Activated naive CD4-positive, alpha-beta T cell treated with anti-CD3 and anti-CD28 coated beads for 36 hours (primary cell): ENCODE results near the gene PTPN11. TPM values are rescaled to one million over a fixed set of nuclear protein-coding genes. Genes with fewer than 3 reads are reported as not detected.

Source experiments
- CTCF ChIA-PET: fragments of 350-600 bp; sonication (Branson Sonifier 250); formaldehyde crosslinking; loops from one replicate; lab custom pipeline; 2021; ENCODE audit warnings: antibody characterized with exemption; lab: Charles Lee
- DNase-seq: peaks from one replicate; pipeline ENCODE4 v3.0.0-alpha.2; 2020
- H3K27ac Mint-ChIP-seq: one replicate; pipeline ENCODE4 v1.8.0; 2021; ENCODE audit warnings: mild to moderate bottlenecking, mixed read lengths
- H3K27me3 Mint-ChIP-seq: one replicate; pipeline ENCODE4 v1.8.0; 2021; ENCODE audit warnings: low read depth, mixed read lengths
- H3K36me3 Mint-ChIP-seq: one replicate; pipeline ENCODE4 v1.8.0; 2021; ENCODE audit warnings: low read depth, mixed read lengths
- H3K4me1 Mint-ChIP-seq: one replicate; pipeline ENCODE4 v1.8.0; 2021; ENCODE audit warnings: low read depth, mixed read lengths
- H3K4me3 Mint-ChIP-seq: one replicate; pipeline ENCODE4 v1.8.0; 2021; ENCODE audit warnings: mild to moderate bottlenecking, moderate library complexity, mixed read lengths
- H3K9me3 Mint-ChIP-seq: one replicate; pipeline ENCODE4 v1.8.0; 2021; ENCODE audit warnings: mixed read lengths
- intact Hi-C: fragments of 100-400 bp; cut with micrococcal nuclease; formaldehyde crosslinking; loops from one replicate; pipeline ENCODE4 v1.15.1; 2023
- total RNA-seq, 2 experiments: library from RNA; stranded (reverse); gene quantifications; one replicate each; pipeline ENCODE4 v1.2.3, GENCODE V29; 2021

The PTPN11 gene
- total RNA-seq = 100 to 1,000 TPM; 137 to 141 TPM

GRCh38 chr12:112418608-112419296, at the start of gene PTPN11:
TSS of gene PTPN11 (plus strand) at chr12:112418947. CDS start at chr12:112419112, 165 bp downstream.
- peaks cover 38% of the 10 kb centered on the region for H3K4me1 Mint-ChIP-seq
- DNase-seq = peak; percentile 90
- no peaks in the 10 kb centered on the region for H3K9me3 Mint-ChIP-seq
- peak within 1 kb of the TSS; percentile 98 for H3K27ac Mint-ChIP-seq
- H3K36me3 Mint-ChIP-seq = peaks cover 17% of the 10 kb centered on the region
- H3K27me3 Mint-ChIP-seq = no peaks in the 10 kb centered on the region
- CTCF ChIA-PET = no interaction called here
- H3K4me3 Mint-ChIP-seq = peak within 1 kb of the TSS; percentile 95
- intact Hi-C loops = loop anchor here (1.0 to 10.0 kb wide), 3 partner anchors 9 to 824 kb away; partner anchors contain the start of genes ATXN2 and RPL6

GRCh38 chr12:112370199-112370598, 48.5 kb upstream of the PTPN11 start:
- intact Hi-C loops = no loop called here
- no peaks in the 10 kb centered on the region for H3K9me3 Mint-ChIP-seq
- no peaks in the 10 kb centered on the region for H3K27me3 Mint-ChIP-seq
- no peak overlapping the region for H3K4me3 Mint-ChIP-seq
- CTCF ChIA-PET = no interaction called here
- no peak overlapping the region for H3K27ac Mint-ChIP-seq
- H3K36me3 Mint-ChIP-seq = no peaks in the 10 kb centered on the region
- H3K4me1 Mint-ChIP-seq = peaks cover 6% of the 10 kb centered on the region
- no peak for DNase-seq

GRCh38 chr12:112370868-112371510, 47.8 kb upstream of the PTPN11 start:
- CTCF ChIA-PET = no interaction called here
- H3K9me3 Mint-ChIP-seq = no peaks in the 10 kb centered on the region
- H3K4me3 Mint-ChIP-seq = no peak overlapping the region
- H3K27me3 Mint-ChIP-seq = no peaks in the 10 kb centered on the region
- peaks cover 6% of the 10 kb centered on the region for H3K4me1 Mint-ChIP-seq
- intact Hi-C loops = no loop called here
- no peak for DNase-seq
- no peaks in the 10 kb centered on the region for H3K36me3 Mint-ChIP-seq
- H3K27ac Mint-ChIP-seq = peak overlapping the region; percentile 43

GRCh38 chr12:112374166-112374740, 44.5 kb upstream of the PTPN11 start:
- Mint-ChIP-seq H3K27ac (no peak overlapping the region), H3K4me3 (no peak overlapping the region), H3K36me3 (no peaks in the 10 kb centered on the region), H3K27me3 (no peaks in the 10 kb centered on the region), H3K9me3 (no peaks in the 10 kb centered on the region), H3K4me1 (peaks cover 6% of the 10 kb centered on the region)
- CTCF ChIA-PET = interaction anchor here (1.3 kb wide), 1 partner anchor 13 kb away, joined by 3 read pairs; no protein-coding TSS in a partner anchor
- no peak for DNase-seq
- intact Hi-C loops = no loop called here

GRCh38 chr12:112375105-112375504, 43.6 kb upstream of the PTPN11 start:
- DNase-seq = no peak
- intact Hi-C loops = no loop called here
- CTCF ChIA-PET = interaction anchor here (0.5 to 1.3 kb wide), 3 partner anchors 12 to 746 kb away, joined by 3 to 5 read pairs (median 4); no protein-coding TSS in a partner anchor
- Mint-ChIP-seq H3K9me3 (no peaks in the 10 kb centered on the region), H3K36me3 (no peaks in the 10 kb centered on the region), H3K4me1 (peaks cover 10% of the 10 kb centered on the region), H3K4me3 (no peak overlapping the region), H3K27me3 (no peaks in the 10 kb centered on the region), H3K27ac (no peak overlapping the region)

GRCh38 chr12:112380663-112381405, 37.9 kb upstream of the PTPN11 start:
- Mint-ChIP-seq H3K9me3 (no peaks in the 10 kb centered on the region), H3K4me1 (peaks cover 19% of the 10 kb centered on the region), H3K27me3 (no peaks in the 10 kb centered on the region), H3K27ac (peak overlapping the region; percentile 80), H3K4me3 (peak overlapping the region; percentile 96), H3K36me3 (no peaks in the 10 kb centered on the region)
- DNase-seq = peak; percentile 18
- intact Hi-C loops = loop anchor here (10.0 kb wide), 1 partner anchor 306 kb away; no protein-coding TSS in a partner anchor
- CTCF ChIA-PET = no interaction called here

- no peaks in the 10 kb centered on the region for H3K9me3 Mint-ChIP-seq
- peak overlapping the region; percentile 80 for H3K27ac Mint-ChIP-seq
- H3K4me1 Mint-ChIP-seq = peaks cover 19% of the 10 kb centered on the region
- CTCF ChIA-PET = no interaction called here
- H3K27me3 Mint-ChIP-seq = no peaks in the 10 kb centered on the region
- peak; percentile 41 for DNase-seq
- H3K36me3 Mint-ChIP-seq = no peaks in the 10 kb centered on the region
- peak overlapping the region; percentile 96 for H3K4me3 Mint-ChIP-seq
- intact Hi-C loops = loop anchor here (10.0 kb wide), 1 partner anchor 307 kb away; no protein-coding TSS in a partner anchor
Measured at GRCh38 chr12:112381406-112381882, 37.3 kb upstream of the PTPN11 start.

- Mint-ChIP-seq H3K9me3 (no peaks in the 10 kb centered on the region), H3K27ac (peak within 1 kb of the TSS; percentile 80), H3K36me3 (no peaks in the 10 kb centered on the region), H3K4me3 (peak within 1 kb of the TSS; percentile 96), H3K4me1 (peaks cover 26% of the 10 kb centered on the region), H3K27me3 (no peaks in the 10 kb centered on the region)
- intact Hi-C loops = loop anchor here (1.0 to 10.0 kb wide), 3 partner anchors 27 to 540 kb away; partner anchors contain the start of genes MAPKAPK5 and RPL6
- DNase-seq = peak; percentile 95
- CTCF ChIA-PET = no interaction called here
Measured at GRCh38 chr12:112381883-112382796, 36.6 kb upstream of the PTPN11 start, which contains the start of gene HECTD4. TSS of gene HECTD4 (minus strand) at chr12:112382431. CDS start at chr12:112382128, 303 bp downstream.

- Mint-ChIP-seq H3K4me1 (peaks cover 30% of the 10 kb centered on the region), H3K9me3 (no peaks in the 10 kb centered on the region), H3K36me3 (no peaks in the 10 kb centered on the region), H3K4me3 (peak overlapping the region; percentile 90), H3K27me3 (no peaks in the 10 kb centered on the region), H3K27ac (peak overlapping the region; percentile 79)
- intact Hi-C loops = loop anchor here (1.0 to 10.0 kb wide), 3 partner anchors 26 to 541 kb away; partner anchors contain the start of genes MAPKAPK5 and RPL6
- CTCF ChIA-PET = interaction anchor here (6.2 kb wide), 1 partner anchor 185 kb away, joined by 62 read pairs; no protein-coding TSS in a partner anchor
- no peak for DNase-seq
Measured at GRCh38 chr12:112382866-112383265, 35.9 kb upstream of the PTPN11 start.

GRCh38 chr12:112386726-112387125, 32.0 kb upstream of the PTPN11 start:
- no peak for DNase-seq
- no peaks in the 10 kb centered on the region for H3K9me3 Mint-ChIP-seq
- H3K4me3 Mint-ChIP-seq = no peak overlapping the region
- peaks cover 13% of the 10 kb centered on the region for H3K4me1 Mint-ChIP-seq
- H3K27me3 Mint-ChIP-seq = no peaks in the 10 kb centered on the region
- intact Hi-C loops = loop anchor here (1.0 to 10.0 kb wide), 7 partner anchors 92 to 564 kb away; partner anchors contain the start of genes ERP29, TMEM116 and TRAFD1
- CTCF ChIA-PET = interaction anchor here (0.6 to 6.2 kb wide), 27 partner anchors 10 to 838 kb away, joined by 3 to 62 read pairs (median 4); partner anchors contain the start of genes ERP29 and TMEM116
- H3K36me3 Mint-ChIP-seq = no peaks in the 10 kb centered on the region
- H3K27ac Mint-ChIP-seq = peak overlapping the region; percentile 80
